Peyer's patch (tissue), 4 donors: ENCODE measurements around the gene B3GALNT1. TPM values are rescaled to one million over a fixed set of nuclear protein-coding genes. Genes with fewer than 3 reads are reported as not detected.

ENCODE experiments used
- DNase-seq, 3 donors: peaks; one replicate each; pipeline ENCODE4 v3.0.0-alpha.2; 2017 to 2019
- H3K27ac ChIP-seq, 4 donors: fragments of 200-600 bp; sonication (generic); one replicate each; pipeline ENCODE4 v1.5.1; 2016 to 2019
- H3K27me3 ChIP-seq, 2 donors: fragments of 200-600 bp; sonication (generic); one replicate each; pipeline ENCODE4 v1.5.1; 2019
- H3K36me3 ChIP-seq, 3 donors: fragments of 200-600 bp; sonication (generic); one replicate each; pipeline ENCODE4 v1.5.1; 2016 to 2019
- H3K4me1 ChIP-seq, 4 donors: fragments of 200-600 bp; sonication (generic); one replicate each; pipeline ENCODE4 v1.5.1; 2016 to 2019
- H3K4me3 ChIP-seq, 4 donors: fragments of 200-600 bp; sonication (generic); 1 replicate in 3 of 4; 2 replicates in 1 of 4; pipeline ENCODE4 v1.5.1; 2016 to 2019; ENCODE audit warnings: mild to moderate bottlenecking in 1 of 4
- H3K9me3 ChIP-seq, 4 donors: fragments of 200-600 bp; sonication (generic); one replicate each; pipeline ENCODE4 v1.5.1; 2016 to 2019; ENCODE audit warnings: mild to moderate bottlenecking in 1 of 4
- POLR2A ChIP-seq, 2 donors: fragments of 450-650 bp; IDR thresholded peaks; one replicate each; pipeline ENCODE4 v1.5.1; 2017; ENCODE audit warnings: antibody characterized with exemption in 2 of 2, mild to moderate bottlenecking in 2 of 2, moderate library complexity in 2 of 2
- total RNA-seq, 4 donors: library from RNA; depleted of rRNA; stranded (reverse); fragments of >200 nt; gene quantifications; one replicate each; pipeline ENCODE4 v1.1.0, GENCODE V29; 2016
- TF ChIP-seq, protein P1 (sequence below), 6 experiments: fragments of 450-650 bp in 4 of 6; fragments of 200-600 bp in 2 of 6; sonication (generic) in 1 of 6; IDR thresholded peaks; one replicate each; pipeline ENCODE4 v1.5.1; 2017 to 2019; ENCODE audit warnings: antibody characterized with exemption in 6 of 6, mild to moderate bottlenecking in 3 of 6, moderate library complexity in 1 of 6

Gene B3GALNT1
- total RNA-seq, 4 donors from 2014 or later: 0.18 to 1.4 (median 0.61) TPM

DNA sequence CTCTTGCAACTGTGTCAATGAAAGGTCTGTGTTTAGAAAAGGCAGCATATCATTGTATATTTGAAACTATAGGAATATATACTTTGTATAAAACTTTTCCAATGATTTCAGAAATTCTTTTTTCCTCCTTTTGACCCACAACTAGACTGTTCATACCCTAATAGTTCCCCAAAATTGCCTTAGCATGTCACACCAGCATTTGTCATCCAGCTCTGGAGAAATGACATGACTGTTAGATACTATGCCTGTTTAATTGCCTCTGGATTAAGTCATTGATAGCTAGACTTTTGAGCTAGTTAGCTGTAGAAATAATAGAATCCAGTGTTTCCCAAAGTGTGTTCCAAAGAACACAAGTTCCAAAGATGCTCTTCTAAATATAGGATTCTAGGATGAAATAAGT, 32.4 kb downstream of the B3GALNT1 start:
- no peak overlapping the region for H3K27ac ChIP-seq
- H3K27me3 ChIP-seq: no peaks in the 10 kb centered on the region
- H3K4me1 ChIP-seq: peaks cover 0 to 6% (median 0%) of the 10 kb centered on the region in 4 donors
- no peaks in the 10 kb centered on the region for H3K36me3 ChIP-seq
- no peak overlapping the region for H3K4me3 ChIP-seq
- DNase-seq: no peak
- TF ChIP-seq POLR2A (IDR thresholded peaks at IDR 0.05): no peak
- TF ChIP-seq, protein P1, sequence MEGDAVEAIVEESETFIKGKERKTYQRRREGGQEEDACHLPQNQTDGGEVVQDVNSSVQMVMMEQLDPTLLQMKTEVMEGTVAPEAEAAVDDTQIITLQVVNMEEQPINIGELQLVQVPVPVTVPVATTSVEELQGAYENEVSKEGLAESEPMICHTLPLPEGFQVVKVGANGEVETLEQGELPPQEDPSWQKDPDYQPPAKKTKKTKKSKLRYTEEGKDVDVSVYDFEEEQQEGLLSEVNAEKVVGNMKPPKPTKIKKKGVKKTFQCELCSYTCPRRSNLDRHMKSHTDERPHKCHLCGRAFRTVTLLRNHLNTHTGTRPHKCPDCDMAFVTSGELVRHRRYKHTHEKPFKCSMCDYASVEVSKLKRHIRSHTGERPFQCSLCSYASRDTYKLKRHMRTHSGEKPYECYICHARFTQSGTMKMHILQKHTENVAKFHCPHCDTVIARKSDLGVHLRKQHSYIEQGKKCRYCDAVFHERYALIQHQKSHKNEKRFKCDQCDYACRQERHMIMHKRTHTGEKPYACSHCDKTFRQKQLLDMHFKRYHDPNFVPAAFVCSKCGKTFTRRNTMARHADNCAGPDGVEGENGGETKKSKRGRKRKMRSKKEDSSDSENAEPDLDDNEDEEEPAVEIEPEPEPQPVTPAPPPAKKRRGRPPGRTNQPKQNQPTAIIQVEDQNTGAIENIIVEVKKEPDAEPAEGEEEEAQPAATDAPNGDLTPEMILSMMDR (IDR thresholded peaks at IDR 0.05): no peak
- no peaks in the 10 kb centered on the region for H3K9me3 ChIP-seq

DNA sequence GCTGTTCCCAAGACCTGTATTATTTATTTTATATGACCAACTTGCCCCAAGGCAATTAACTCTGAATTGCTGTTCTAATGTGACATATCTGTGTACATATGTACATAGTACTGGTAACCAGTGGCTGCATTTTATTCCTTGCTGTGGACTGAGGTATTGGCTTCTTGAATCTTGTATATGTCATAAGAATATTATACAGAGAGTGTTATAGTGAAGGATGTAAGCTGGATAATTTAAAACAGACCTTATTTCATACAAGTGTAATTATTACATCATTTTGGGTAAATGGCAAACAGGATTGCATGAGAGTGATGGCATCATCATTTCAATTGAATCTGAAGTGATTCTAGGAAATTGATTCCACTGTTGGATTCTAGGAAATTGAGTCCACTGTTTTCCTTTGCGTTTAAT, 32.9 kb downstream of the B3GALNT1 start:
- TF ChIP-seq, protein P1 (IDR thresholded peaks at IDR 0.05): no peak
- no peak for TF ChIP-seq POLR2A (IDR thresholded peaks at IDR 0.05)
- no peak for DNase-seq
- Histone ChIP-seq H3K27me3 (no peaks in the 10 kb centered on the region), H3K36me3 (no peaks in the 10 kb centered on the region), H3K4me1 (peaks cover 0 to 6% (median 0%) of the 10 kb centered on the region in 4 donors), H3K9me3 (no peaks in the 10 kb centered on the region), H3K27ac (no peak overlapping the region), H3K4me3 (no peak overlapping the region)

DNA sequence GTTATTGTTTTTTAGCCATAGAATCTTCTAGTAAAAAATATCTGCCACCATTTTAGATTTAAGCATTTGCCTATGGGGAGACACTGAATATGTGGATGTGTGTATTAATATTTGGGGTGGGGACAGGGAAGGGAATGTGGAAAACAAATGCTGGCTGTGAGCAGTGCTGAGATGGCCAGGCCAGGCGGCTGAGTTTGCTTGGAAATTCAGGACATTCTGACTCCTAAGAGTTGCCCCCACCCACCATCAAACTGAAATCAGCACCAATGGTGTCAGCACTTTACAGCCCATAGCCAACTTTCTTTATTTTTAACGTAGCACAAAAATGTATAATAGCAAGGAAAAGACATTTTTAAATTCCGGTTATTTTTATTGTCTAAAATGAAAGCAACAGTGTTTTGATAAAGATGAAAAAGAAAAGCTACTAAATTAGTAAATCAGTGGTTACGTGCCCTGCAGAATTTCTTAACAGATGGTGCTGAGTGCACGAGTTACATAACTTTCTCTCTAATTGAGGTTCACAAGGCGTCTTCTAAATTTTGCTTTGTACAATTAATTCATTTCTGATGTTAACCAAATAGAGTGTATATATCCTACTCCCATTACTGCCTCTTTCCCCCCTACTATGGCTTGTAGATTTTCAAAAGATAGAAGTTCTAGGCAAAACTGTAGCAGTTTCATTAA, 34.0 kb downstream of the B3GALNT1 start:
- H3K4me3 ChIP-seq: no peak overlapping the region
- no peak for DNase-seq
- no peak for TF ChIP-seq POLR2A (IDR thresholded peaks at IDR 0.05)
- TF ChIP-seq, protein P1 (IDR thresholded peaks at IDR 0.05): no peak
- no peaks in the 10 kb centered on the region for H3K27me3 ChIP-seq
- no peak overlapping the region for H3K27ac ChIP-seq
- H3K9me3 ChIP-seq: no peaks in the 10 kb centered on the region
- H3K4me1 ChIP-seq: peaks cover 0 to 6% (median 0%) of the 10 kb centered on the region in 4 donors
- no peaks in the 10 kb centered on the region for H3K36me3 ChIP-seq

DNA sequence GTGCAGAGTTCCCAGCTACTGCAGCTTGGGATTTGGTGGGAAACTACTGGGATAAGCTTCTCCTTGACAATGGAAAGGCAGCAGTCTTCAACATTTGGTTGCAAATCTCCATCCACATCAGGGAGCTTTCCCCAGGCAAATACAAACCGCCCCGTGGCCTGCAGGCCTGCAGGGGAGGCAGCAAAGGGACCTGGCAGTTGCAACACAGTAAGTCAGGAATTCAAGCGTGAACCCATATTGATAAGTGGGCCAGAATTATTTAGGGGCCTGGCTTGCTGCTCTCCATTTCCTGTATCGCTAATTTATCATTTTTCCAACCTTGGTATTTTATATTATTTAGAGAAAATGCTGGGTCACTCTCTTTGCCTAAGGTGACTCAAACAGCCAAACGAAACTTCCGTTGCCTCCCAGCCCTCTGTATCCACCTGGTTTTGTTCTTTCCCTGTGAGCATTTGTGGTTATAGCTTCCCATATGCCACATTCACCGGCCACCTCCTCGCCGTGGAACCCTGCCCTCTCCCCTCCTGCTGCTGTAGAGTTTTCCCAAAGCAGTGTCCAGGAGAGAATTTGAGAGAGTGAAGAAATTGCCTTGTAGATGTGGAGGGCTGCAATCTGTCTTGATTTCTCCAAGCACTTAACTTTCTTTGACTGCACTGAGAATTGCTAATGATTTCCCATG, 34.8 kb downstream of the B3GALNT1 start:
- DNase-seq: no peak

DNA sequence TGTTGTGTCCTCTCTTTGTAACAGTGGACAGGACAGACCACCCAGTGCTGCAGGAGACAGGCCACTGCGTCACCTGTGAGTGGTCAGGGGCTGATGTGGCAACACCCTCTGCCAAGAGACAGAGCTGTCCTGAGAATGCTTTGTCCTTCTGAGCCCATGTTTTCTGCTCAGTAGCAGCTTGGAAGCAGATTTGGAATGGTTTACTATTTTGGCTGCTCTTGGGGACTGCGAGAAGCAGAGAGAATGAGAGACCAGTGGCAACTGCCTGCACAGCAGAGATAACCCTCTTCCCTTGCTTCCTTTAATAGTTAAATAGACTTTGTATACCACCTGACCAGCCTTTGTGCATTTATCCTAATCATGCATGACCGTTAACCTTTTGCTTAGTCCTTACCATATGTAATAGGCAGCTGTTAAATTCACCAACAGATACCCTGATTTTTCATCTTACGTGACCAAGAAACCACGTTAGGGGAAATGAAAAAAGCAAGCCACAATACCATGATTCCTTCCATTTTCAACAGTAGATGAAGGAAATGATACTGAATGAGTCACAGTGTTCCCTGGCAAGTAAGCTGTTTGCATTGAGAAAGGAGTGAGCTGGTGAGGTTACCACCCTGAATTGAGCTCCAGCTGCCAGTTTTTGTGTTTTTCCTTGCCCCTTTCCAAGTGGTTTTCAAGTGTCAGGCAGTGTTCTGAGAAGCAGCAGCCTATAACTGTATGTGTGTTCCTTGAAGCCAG, 35.5 kb downstream of the B3GALNT1 start:
- DNase-seq: no peak
- peaks cover 0 to 6% (median 0%) of the 10 kb centered on the region in 4 donors for H3K4me1 ChIP-seq
- TF ChIP-seq, protein P1 (IDR thresholded peaks at IDR 0.05): no peak
- TF ChIP-seq POLR2A (IDR thresholded peaks at IDR 0.05): no peak
- H3K36me3 ChIP-seq: no peaks in the 10 kb centered on the region
- no peaks in the 10 kb centered on the region for H3K9me3 ChIP-seq
- H3K27ac ChIP-seq: no peak overlapping the region
- H3K27me3 ChIP-seq: no peaks in the 10 kb centered on the region
- no peak overlapping the region for H3K4me3 ChIP-seq

More for the DNA sequence above, 34.8 kb downstream of the B3GALNT1 start:
- H3K27me3 ChIP-seq: no peaks in the 10 kb centered on the region
- TF ChIP-seq, protein P1 (IDR thresholded peaks at IDR 0.05): no peak
- TF ChIP-seq POLR2A (IDR thresholded peaks at IDR 0.05): no peak
- no peak overlapping the region for H3K27ac ChIP-seq
- H3K4me1 ChIP-seq: peaks cover 0 to 6% (median 0%) of the 10 kb centered on the region in 4 donors
- H3K36me3 ChIP-seq: no peaks in the 10 kb centered on the region
- H3K9me3 ChIP-seq: no peaks in the 10 kb centered on the region
- no peak overlapping the region for H3K4me3 ChIP-seq
